H9 (cell line): ENCODE data around the gene SLBP. TPM values are rescaled to one million over a fixed set of nuclear protein-coding genes. Genes with fewer than 3 reads are reported as not detected.

Experiments
- DNase-seq: peaks from one replicate; pipeline ENCODE4 v3.0.0-alpha.2; 2017
- H2AFZ ChIP-seq: one replicate; pipeline ENCODE4 v1.6.1; 2013; ENCODE audit warnings: mild to moderate bottlenecking, low read length, control low read depth, moderate library complexity
- H2AK5ac ChIP-seq: 2 replicates; pipeline ENCODE4 v1.6.1; 2013; ENCODE audit warnings: low read length, control low read depth, mixed read lengths; ENCODE audit not compliant: insufficient read length
- H2BK120ac ChIP-seq: one replicate; pipeline ENCODE4 v1.6.1; 2013; ENCODE audit warnings: low read depth, mild to moderate bottlenecking, low read length, control low read depth, inconsistent platforms; ENCODE audit not compliant: poor library complexity, severe bottlenecking
- H2BK12ac ChIP-seq: 2 replicates; pipeline ENCODE4 v1.6.1; 2013; ENCODE audit warnings: low read length, control low read depth, mixed read lengths, low read depth; ENCODE audit not compliant: insufficient read length
- H2BK15ac ChIP-seq: 2 replicates; pipeline ENCODE4 v1.6.1; 2013; ENCODE audit warnings: low read depth, low read length, control low read depth
- H2BK20ac ChIP-seq: one replicate; pipeline ENCODE4 v1.6.1; 2013; ENCODE audit warnings: low read depth, mild to moderate bottlenecking, low read length, control low read depth, inconsistent platforms; ENCODE audit not compliant: poor library complexity, severe bottlenecking
- H2BK5ac ChIP-seq: 2 replicates; pipeline ENCODE4 v1.6.1; 2013; ENCODE audit warnings: low read length, control low read depth, mixed read lengths; ENCODE audit not compliant: insufficient read length
- H3K14ac ChIP-seq: 2 replicates; pipeline ENCODE4 v1.6.1; 2013; ENCODE audit warnings: low read length, control low read depth; ENCODE audit not compliant: insufficient read depth
- H3K18ac ChIP-seq: 2 replicates; pipeline ENCODE4 v1.6.1; 2013; ENCODE audit warnings: low read depth, mild to moderate bottlenecking, mixed read lengths, low read length, control low read depth; ENCODE audit not compliant: insufficient read length
- H3K23ac ChIP-seq: 2 replicates; pipeline ENCODE4 v1.6.1; 2013; ENCODE audit warnings: low read length, control low read depth, mixed read lengths, low read depth; ENCODE audit not compliant: insufficient read length
- H3K23me2 ChIP-seq: 2 replicates; pipeline ENCODE4 v1.6.1; 2013; ENCODE audit warnings: low read depth, mild to moderate bottlenecking, mixed read lengths, low read length, control low read depth; ENCODE audit not compliant: insufficient read length, poor library complexity, severe bottlenecking
- H3K27ac ChIP-seq: 2 replicates; pipeline ENCODE4 v1.5.1; 2013; ENCODE audit warnings: low read length, control low read depth, mixed read lengths, low read depth; ENCODE audit not compliant: insufficient read length
- H3K27me3 ChIP-seq: 2 replicates; pipeline ENCODE4 v1.6.1; 2013; ENCODE audit warnings: low read length, control low read depth, inconsistent platforms; ENCODE audit not compliant: insufficient read depth
- H3K4ac ChIP-seq: 2 replicates; pipeline ENCODE4 v1.6.1; 2013; ENCODE audit warnings: low read depth, mild to moderate bottlenecking, control low read depth, inconsistent platforms, low read length, moderate library complexity
- H3K4me1 ChIP-seq: 2 replicates; pipeline ENCODE4 v1.6.1; 2013; ENCODE audit warnings: low read length, control low read depth, inconsistent platforms; ENCODE audit not compliant: insufficient read depth
- H3K4me2 ChIP-seq: 2 replicates; pipeline ENCODE4 v1.6.1; 2013; ENCODE audit warnings: low read length, control low read depth, mixed read lengths; ENCODE audit not compliant: insufficient read length, insufficient read depth
- H3K56ac ChIP-seq: 2 replicates; pipeline ENCODE4 v1.6.1; 2013; ENCODE audit warnings: low read depth, mild to moderate bottlenecking, mixed read lengths, low read length, control low read depth; ENCODE audit not compliant: insufficient read length
- H3K79me1 ChIP-seq: 2 replicates; pipeline ENCODE4 v1.6.1; 2013; ENCODE audit warnings: low read depth, mild to moderate bottlenecking, moderate library complexity, low read length, control low read depth, inconsistent platforms; ENCODE audit not compliant: insufficient read depth, poor library complexity, severe bottlenecking
- H3K79me2 ChIP-seq: 2 replicates; pipeline ENCODE4 v1.6.1; 2013; ENCODE audit warnings: low read length, control low read depth, inconsistent platforms; ENCODE audit not compliant: insufficient read depth
- H3K9ac ChIP-seq: 2 replicates; pipeline ENCODE4 v1.6.1; 2013; ENCODE audit warnings: low read length, control low read depth, mixed read lengths; ENCODE audit not compliant: insufficient read length; ENCODE audit errors: extremely low read depth
- H3K9me3 ChIP-seq: one replicate; pipeline ENCODE4 v1.6.1; 2013; ENCODE audit warnings: low read depth, low read length, inconsistent platforms; ENCODE audit not compliant: control insufficient read depth
- H3T11ph ChIP-seq: one replicate; pipeline ENCODE4 v1.6.1; 2013; ENCODE audit warnings: mild to moderate bottlenecking, low read length, control low read depth, inconsistent platforms
- H4K20me1 ChIP-seq: one replicate; pipeline ENCODE4 v1.6.1; 2013; ENCODE audit not compliant: control insufficient read depth, insufficient read length, insufficient read depth
- H4K5ac ChIP-seq: 2 replicates; pipeline ENCODE4 v1.6.1; 2013; ENCODE audit warnings: low read depth, mild to moderate bottlenecking, mixed read lengths, low read length, control low read depth; ENCODE audit not compliant: insufficient read length
- H4K8ac ChIP-seq: replicated peaks from 2 replicates; pipeline ENCODE4 v1.6.1; 2013; ENCODE audit warnings: low read length, control low read depth, mixed read lengths, low read depth; ENCODE audit not compliant: insufficient read length
- H4K91ac ChIP-seq: 2 replicates; pipeline ENCODE4 v1.6.1; 2013; ENCODE audit warnings: low read depth, mild to moderate bottlenecking, moderate library complexity, mixed read lengths, low read length, control low read depth; ENCODE audit not compliant: insufficient read length
- H3K27ac Mint-ChIP-seq, 3 experiments: 2 replicates in 2 of 3; 3 replicates in 1 of 3; pipeline ENCODE4 v1.8.0; 2020 to 2021; ENCODE audit warnings: mixed read lengths in 3 of 3, mild to moderate bottlenecking in 1 of 3, moderate library complexity in 1 of 3
- H3K27me3 Mint-ChIP-seq: 2 replicates; pipeline ENCODE4 v1.8.0; 2021; ENCODE audit warnings: low read depth, mild to moderate bottlenecking, moderate library complexity, mixed read lengths
- H3K36me3 Mint-ChIP-seq, 3 experiments: 2 replicates in 2 of 3; 3 replicates in 1 of 3; pipeline ENCODE4 v1.8.0; 2020 to 2021; ENCODE audit warnings: low read depth in 3 of 3, mixed read lengths in 3 of 3; ENCODE audit not compliant: insufficient read depth in 1 of 3
- H3K4me1 Mint-ChIP-seq, 2 experiments: 2 replicates each; pipeline ENCODE4 v1.8.0; 2020; ENCODE audit warnings: mixed read lengths in 2 of 2
- H3K4me3 Mint-ChIP-seq, 2 experiments: 2 replicates in 1 of 2; 3 replicates in 1 of 2; pipeline ENCODE4 v1.8.0; 2020 to 2021; ENCODE audit warnings: mild to moderate bottlenecking in 2 of 2, mixed read lengths in 2 of 2, moderate library complexity in 1 of 2
- H3K9me3 Mint-ChIP-seq, 2 experiments: 2 replicates in 1 of 2; 3 replicates in 1 of 2; pipeline ENCODE4 v1.8.0; 2020; ENCODE audit warnings: mild to moderate bottlenecking in 2 of 2, mixed read lengths in 2 of 2, moderate library complexity in 1 of 2
- CTCF ChIP-seq: fragments of 200-600 bp; sonication (generic); conservative IDR thresholded peaks from 3 replicates; pipeline ENCODE4 v1.8.0; 2021; ENCODE audit warnings: antibody characterized with exemption, mild to moderate bottlenecking
- WGBS: extraction: QIAGEN DNeasy Blood & Tissue Kit; methylation state at CpG from one replicate; pipeline ENCODE4 v1.1.7; 2013; ENCODE audit warnings: missing lambda C conversion rate, low lambda C conversion rate, mixed read lengths; ENCODE audit not compliant: insufficient read length; ENCODE audit errors: extremely low coverage; 5-methylcytosine and 5-hydroxymethylcytosine counted together
- total RNA-seq: library from RNA; stranded (reverse); gene quantifications from 2 replicates; pipeline ENCODE4 v1.2.1, GENCODE V29; 2021

Gene SLBP
- total RNA-seq, 1 experiment from 2014 or later, result 62.7 TPM

- Histone ChIP-seq H3K79me1 (no peaks in the 10 kb centered on the region), H4K5ac (no peak overlapping the region), H2BK15ac (no peak overlapping the region), H2BK120ac (no peak overlapping the region), H3K18ac (no peak overlapping the region), H4K20me1 (no peaks in the 10 kb centered on the region), H2BK5ac (no peak overlapping the region), H3K9me3 (no peaks in the 10 kb centered on the region), H3K23ac (no peak overlapping the region), H3K27me3 (no peaks in the 10 kb centered on the region), H3K4ac (no peak overlapping the region), H3K56ac (no peak overlapping the region), H3K4me1 (no peaks in the 10 kb centered on the region), H3K79me2 (no peaks in the 10 kb centered on the region), H4K8ac (no peak overlapping the region), H3K14ac (no peak overlapping the region; the same call in 1 of the 2 replicates), H3K23me2 (no peaks in the 10 kb centered on the region), H2AFZ (no peak overlapping the region), H3K9ac (no peak overlapping the region), H3T11ph (no peak overlapping the region), H3K27ac (no peak overlapping the region), H3K4me2 (no peak overlapping the region), H2BK12ac (no peak overlapping the region), H4K91ac (no peak overlapping the region), H2BK20ac (no peak overlapping the region), H2AK5ac (no peak overlapping the region)
- no peak for TF ChIP-seq CTCF
- H3K4me1 Mint-ChIP-seq, result peaks cover 4 to 17% of the 10 kb centered on the region in 2 experiments
- no peaks in the 10 kb centered on the region for H3K36me3 Mint-ChIP-seq
- H3K27ac Mint-ChIP-seq, result no peak overlapping the region
- no CpG with 5 or more reads among the region's 10 CpGs for WGBS
- no peak for DNase-seq
- H3K4me3 Mint-ChIP-seq, result no peak overlapping the region
- no peaks in the 10 kb centered on the region for H3K9me3 Mint-ChIP-seq
- H3K27me3 Mint-ChIP-seq, result no peaks in the 10 kb centered on the region
These were observed 41.2 kb upstream of the SLBP start for GRCh38 chr4:1753294-1753696.
